NOMO-1 treated with DMSO at 0.1 percent for 48 hours (cell line): ENCODE data around the gene TMEM209.
"Not testable (repeated sequence)": the region's sequence is repeated elsewhere in the genome, so short reads cannot be mapped to it uniquely, and the experiment has no call there.

Experiments used
- DNase-seq: peaks from one replicate; lab custom pipeline; 2025; ENCODE audit not compliant: unreplicated experiment; lab: John Stamatoyannopoulos, UW

Gene TMEM209

GRCh38 chr7:130205084-130205947 lies at the start of gene TMEM209:
TMEM209 (minus strand) TSS chr7:130205406; CDS start chr7:130205375, 31 bp downstream.
- peak; percentile 85 for DNase-seq

GRCh38 chr7:130254555-130254954 lies 49.3 kb upstream of the TMEM209 start:
- DNase-seq = no peak

DNA sequence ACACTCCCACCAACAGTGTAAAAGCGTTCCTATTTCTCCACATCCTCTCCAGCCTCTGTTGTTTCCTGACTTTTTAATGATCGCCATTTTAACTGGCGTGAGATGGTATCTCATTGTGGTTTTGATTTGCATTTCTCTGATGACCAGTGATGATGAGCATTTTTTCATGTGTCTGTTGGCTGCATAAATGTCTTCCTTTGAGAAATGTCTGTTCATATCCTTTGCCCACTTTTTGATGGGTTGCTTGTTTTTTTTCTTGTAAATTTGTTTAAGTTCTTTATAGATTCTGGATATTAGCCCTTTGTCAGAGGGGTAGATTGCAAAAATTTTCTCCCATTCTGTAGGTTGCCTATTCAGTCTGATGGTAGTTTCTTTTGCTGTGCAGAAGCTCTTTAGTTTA lies 44.4 kb upstream of the TMEM209 start:
- not testable (repeated sequence) for DNase-seq

DNA sequence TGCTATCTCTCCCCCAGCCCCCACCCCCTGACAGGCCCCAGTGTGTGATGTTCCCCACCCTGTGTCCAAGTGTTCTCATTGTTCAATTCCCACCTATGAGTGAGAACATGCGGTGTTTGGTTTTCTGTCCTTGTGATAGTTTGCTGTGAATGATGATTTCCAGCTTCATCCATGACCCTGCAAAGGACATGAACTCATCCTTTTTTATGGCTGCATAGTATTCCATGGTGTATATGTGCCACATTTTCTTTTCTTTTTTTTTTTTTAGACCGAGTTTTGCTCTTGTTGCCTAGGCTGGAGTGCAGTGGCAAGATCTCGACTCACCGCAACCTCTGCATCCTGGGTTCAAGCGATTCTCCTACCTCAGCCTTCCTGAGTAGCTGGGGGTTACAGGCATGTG lies 43.6 kb upstream of the TMEM209 start:
- not testable (repeated sequence) for DNase-seq

DNA sequence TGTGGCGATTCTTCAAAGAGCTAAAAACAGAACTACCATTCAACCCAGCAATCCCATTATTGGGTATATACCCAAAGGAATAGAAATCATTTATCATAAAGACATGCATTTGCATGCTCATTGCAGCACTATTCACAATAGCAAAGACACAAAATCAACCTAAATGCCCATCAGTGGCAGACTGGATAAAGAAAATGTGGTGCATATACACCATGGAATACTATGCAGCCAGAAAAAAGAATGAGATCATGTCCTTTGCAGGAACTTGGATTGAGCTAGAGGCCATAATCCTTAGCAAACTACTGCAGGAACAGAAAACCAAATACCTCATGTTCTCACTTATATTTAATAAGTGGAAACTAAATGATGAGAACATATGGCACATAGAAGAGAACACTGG lies 41.3 kb upstream of the TMEM209 start:
- DNase-seq = not testable (repeated sequence)

- DNase-seq = not testable (repeated sequence)
These were observed 38.3 kb upstream of the TMEM209 start for GRCh38 chr7:130243486-130243885.

DNA sequence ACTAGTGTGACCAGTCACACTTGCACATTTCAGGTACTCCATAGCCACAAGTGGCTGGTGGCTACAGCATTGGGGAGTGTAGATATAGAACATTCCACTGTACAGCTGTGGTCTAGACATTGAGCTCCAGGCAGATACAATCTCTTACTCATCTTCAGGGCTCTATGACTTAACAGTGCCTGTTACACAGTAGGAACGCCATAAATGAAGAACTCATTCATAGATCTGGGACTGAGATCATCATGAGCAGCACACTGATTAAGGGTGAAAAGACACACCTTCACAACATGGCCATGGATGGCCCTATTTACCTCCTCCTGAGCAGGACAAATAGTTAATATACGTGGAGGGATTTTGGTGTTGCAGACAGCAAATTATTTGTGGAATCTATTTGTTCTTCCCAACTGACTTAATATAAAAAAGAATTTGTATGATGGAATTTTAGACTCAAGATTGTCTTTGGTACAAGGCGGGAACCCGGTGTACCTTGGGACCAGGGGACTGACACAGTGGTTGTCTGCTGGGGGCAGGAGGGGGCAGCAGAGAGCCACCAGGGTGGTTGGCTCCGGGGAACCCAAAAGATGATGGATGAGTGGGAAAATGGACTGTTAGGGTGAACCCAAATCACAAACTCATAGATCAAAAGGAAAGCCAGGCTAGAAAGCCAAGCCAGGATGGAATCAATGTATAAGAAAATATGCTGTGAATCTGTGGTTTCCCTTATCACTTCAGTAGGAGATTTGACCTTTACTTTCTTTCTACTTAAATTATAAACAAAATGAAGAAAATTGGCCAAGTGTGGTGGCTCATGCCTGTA lies 37.2 kb upstream of the TMEM209 start:
- DNase-seq = peak; percentile 0

GRCh38 chr7:130240240-130240639 lies 35.0 kb upstream of the TMEM209 start:
- DNase-seq = no peak

DNA sequence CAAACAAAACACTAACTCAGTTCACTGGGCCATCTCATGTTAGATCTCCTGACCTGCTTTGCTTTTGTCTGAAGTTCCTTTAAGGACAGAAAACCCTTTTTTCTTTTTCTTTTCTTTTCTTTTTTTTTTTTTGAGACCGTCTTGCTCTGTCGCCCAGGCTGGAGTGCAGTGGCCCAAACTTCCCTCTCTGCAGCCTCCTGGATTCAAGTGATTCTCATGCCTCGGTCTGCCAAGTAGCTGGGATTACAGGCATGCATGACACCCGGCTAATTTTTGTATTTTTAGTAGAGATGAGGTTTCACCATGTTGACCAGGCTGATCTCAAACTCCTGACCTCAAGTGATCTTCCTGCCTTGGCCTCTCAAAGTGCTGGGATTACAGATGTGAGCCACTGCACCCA lies 31.2 kb upstream of the TMEM209 start:
- not testable (repeated sequence) for DNase-seq

- DNase-seq = no peak
These were observed 28.9 kb upstream of the TMEM209 start for GRCh38 chr7:130234078-130234477.

DNA sequence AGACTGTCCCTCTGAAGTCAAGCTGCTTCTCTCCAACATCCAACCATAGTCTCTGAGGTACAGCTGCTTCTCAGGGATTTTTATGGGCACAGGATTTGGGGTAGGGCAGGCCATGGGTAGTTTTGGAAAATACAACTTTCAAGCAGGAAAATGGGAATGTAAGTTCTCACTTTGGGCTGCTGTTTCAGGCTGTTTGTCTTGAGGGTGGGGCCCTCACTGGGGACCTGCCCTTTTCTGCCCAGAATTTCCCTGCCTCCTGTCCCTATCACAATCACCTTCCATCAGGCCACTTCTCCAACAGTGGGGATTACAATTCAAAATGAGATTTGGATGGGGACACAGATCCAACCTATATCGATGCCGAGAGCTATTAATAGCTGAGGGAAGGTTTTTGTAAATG lies 27.0 kb upstream of the TMEM209 start:
- no peak for DNase-seq

DNA sequence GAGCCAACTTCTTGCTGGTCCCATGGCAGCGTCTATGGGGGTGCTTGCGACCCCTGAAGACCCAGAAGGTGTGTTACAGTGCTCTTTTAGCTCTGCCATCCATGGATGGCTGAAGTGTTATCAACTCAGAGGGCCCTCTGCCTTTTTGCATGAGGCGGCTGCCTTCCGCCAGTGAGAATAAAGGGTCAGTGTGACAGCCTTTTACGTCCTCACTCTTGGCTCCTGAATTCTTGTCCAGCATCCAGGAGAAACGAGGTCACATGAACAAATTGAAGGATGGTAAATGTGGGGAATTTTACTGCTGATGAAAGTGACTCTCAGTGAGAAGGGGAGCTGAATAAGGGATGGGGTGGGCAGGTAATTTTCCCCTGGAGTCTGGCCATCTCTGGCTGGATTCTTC lies 26.6 kb upstream of the TMEM209 start:
- no peak for DNase-seq

DNA sequence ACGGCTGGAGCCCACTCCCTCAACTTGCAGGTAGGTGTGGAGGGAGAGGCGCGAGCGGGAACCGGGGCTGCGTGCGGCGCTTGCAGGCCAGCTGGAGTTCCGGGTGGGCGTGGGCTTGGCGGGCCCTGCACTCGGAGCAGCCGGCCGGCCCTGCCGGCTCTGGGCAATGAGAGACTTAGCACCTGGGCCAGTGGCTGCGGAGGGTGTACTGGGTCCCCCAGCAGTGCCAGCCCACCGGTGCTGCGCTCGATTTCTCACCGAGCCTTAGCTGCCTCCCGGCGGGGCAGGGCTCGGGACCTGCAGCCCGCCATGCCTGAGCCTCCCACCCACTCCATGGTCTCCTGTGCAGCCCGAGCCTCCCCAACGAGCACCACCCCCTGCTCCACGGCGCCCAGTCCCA lies 24.8 kb upstream of the TMEM209 start:
- DNase-seq = not testable (repeated sequence)

DNA sequence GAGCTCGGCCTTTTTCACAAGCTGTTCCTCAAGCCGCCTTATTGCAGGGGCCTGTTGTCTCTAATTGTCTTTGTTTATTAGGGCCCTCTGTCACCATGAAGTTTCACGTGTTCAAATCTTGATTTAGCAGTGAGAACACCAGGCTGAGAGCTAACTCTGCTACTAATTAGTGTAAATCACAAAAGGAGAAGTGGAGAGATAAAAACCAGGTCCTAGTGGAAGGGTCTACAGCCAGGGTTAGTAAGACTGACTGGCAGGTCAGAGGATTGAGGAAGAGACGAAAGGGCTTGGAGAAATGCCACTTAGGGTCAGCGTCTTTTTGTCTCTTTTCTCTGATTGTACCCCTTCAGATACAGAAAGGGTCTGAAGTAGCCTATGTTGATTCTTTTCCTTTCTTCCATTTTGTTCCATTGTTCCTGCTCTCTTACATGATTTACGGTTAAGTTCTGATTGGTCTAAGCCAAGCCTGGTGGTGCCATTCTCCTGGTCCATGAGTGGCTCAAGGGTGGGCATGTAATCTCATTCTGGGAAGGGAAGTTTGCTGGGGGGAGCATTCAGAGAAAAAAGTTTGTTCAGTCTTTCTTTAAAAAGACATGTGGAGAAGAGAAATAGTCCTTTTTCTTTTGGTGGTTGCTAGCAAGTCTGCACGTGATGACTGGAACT lies 23.8 kb upstream of the TMEM209 start:
- peak; percentile 54 for DNase-seq

DNA sequence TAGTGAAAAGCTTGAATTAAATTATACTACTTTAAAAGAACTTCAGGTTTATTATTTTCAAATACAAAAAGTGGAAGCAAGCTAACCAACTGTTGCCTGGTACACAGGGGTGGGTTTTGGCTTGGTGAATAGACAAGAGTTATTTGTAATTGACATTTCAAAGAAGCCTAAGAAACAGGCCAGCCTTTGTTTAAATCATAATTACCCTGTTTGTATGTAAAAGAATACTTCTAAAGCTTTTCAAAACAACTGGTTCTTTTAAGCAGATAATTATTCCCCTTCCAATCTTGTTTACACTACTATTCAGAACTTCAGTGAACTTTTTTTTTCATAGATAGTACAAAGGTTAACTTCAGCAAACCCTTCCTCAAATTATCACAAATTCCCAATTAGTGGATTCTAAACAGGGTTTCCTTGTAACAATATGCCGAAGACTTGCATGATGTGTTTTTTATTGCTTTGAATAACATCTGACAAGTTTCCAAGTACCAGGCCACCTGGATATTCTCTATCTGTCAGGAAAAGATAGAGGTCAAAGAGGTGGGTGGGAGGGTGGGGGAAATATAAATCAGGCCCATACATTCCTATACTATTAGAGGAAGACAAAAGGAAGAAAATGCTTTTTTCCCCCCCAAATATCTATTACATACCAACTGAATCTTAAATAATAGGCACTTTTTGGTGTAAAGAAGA lies 22.8 kb upstream of the TMEM209 start:
- DNase-seq = no peak

DNA sequence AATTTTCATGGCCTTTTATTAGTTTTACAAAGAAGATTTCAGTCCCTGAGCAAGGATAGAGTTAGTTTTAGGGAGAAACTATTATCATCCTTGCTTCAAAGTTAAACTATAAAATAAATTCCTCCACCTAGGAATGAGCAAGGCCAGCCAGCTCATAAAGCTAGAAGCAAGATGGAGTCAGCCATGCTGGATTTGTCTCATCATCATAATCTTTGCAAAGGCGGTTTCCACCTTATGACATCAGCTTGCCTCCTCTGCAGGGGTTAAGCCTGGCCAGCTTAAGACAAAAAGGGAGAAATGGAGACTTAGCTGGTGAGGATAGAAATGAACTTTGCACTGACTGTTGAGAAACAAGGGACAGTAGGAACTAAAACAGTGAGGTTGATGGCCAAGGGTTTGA lies 21.1 kb upstream of the TMEM209 start:
- no peak for DNase-seq

GRCh38 chr7:130224923-130225322 lies 19.7 kb upstream of the TMEM209 start:
- not testable (repeated sequence) for DNase-seq

DNA sequence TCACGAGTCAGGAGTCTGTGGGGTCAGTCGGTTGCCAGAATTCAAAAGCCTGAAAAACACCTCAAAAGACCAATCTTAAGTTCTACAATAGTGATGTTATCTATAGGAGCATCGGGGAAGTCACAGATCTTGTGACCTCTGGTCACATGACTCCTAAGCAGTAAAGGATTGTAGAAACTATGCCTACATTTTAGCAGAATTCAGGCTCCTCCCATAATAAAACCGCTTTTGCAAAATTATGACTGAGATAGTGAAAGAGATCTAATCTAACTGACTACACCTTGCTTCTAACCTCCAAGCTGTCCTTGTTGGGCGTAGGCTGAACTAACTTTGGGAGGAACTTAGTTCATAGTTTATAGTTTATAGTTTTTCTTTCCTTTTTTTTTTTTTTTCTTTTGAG lies 19.0 kb upstream of the TMEM209 start:
- DNase-seq = no peak

- no peak for DNase-seq
These were observed 18.4 kb upstream of the TMEM209 start for GRCh38 chr7:130223646-130224045.

GRCh38 chr7:130221746-130222145 lies 16.5 kb upstream of the TMEM209 start:
- DNase-seq = no peak

GRCh38 chr7:130219871-130220270 lies 14.7 kb upstream of the TMEM209 start:
- DNase-seq = no peak
